GM19468 (cell line): ENCODE results near the gene NKTR.

Experiments used
- ATAC-seq: cut with Tn5 transposase; IDR thresholded peaks from one replicate; pipeline ENCODE4 v1.9.1; 2021; ENCODE audit warnings: mild to moderate bottlenecking, moderate library complexity, moderate number of reproducible peaks; ENCODE audit not compliant: unreplicated experiment; ENCODE audit errors: extremely low read depth

The NKTR gene

DNA sequence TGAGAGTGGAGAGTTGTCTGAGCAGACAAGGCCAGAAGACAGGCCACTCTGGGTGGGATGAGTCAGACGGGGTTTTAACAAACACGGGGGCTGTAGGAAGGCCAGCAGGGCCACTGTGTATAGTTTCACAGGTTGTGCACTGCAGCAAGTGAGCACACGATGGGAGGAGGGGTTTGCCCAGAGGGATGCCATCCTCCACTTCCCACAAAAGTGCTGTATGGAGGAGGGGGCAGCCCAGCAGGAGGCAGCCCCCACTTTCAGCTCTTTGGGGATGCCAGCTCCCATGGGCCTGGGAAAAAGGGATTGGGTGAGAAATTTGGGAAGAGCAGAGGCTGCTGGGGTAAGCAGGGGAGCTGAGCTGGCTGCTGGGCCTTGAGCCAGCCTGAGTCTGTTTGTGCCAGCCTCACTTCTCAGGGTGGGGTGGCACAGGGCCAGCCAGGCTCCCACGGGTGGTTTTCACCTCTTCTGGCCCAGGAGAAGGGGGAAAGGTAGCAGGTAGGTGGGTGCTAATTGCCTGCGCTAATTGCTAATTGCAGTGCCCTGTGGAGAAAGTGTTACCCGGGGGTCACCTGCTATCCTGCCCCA lies 59.7 kb downstream of the NKTR start:
- ATAC-seq: no peak

GRCh38 chr3:42660898-42661297 lies 60.4 kb downstream of the NKTR start:
- ATAC-seq: no peak

DNA sequence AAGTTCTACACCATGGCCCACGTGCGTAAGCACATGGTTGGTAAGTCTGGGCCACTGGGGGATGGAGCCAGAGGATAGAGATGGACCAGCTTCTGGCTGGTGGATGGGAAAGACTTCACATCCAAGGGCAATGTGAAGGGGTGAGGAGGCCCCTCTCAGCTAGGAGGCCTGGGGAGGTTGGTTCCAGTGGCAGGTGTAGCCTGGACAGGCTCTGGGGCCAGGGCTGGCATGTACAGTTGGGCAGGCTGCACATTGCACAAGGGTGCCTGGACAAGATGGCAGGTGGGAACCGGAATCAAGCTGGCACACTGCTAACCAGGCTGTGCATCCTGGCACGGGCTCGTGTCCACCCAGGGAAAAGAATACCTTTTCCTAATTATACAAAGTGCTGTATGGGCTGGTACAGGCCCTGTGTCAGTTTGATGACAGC lies 61.1 kb downstream of the NKTR start:
- no peak for ATAC-seq

DNA sequence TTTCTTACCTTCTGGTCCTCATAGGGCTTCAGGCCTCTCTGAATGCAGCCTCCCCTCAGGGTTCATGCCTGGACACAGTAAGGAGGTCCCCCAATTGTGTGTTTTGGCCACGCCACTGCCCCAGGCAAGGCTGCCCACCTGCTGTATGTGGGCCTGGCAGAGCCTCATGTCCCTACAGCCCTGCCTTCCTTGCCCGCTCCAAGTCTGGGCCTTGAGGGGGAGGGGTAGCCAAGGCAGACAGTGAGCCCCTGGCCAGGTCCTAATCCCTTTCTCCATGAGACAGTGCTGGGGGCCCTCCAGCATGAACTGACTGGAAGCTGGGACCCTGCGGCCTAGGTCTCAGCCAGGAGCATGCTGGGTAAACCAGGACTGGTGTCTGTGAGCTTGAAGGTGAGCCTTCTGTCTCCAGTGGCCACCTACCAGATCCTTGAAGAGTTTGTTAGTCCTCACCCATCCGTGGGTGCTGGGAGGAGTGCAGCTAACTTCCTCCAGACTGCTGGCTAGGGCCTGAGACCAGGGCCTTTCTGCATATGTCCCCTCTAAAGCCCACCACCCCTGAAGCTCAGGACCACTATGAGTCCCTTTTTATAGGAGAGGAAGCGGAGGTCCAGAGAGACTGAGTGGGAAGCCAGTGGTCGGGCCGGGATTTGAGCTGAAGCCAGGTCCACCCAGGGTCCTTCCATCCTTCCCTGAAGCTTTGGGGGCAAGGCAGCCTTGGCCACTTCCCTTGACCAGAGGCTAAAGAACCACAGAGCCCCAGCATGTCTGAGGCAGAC lies 61.7 kb downstream of the NKTR start:
- ATAC-seq: no peak

- no peak for ATAC-seq
Observed at GRCh38 chr3:42662813-42663535, 62.5 kb downstream of the NKTR start.

GRCh38 chr3:42663581-42664437 lies 63.3 kb downstream of the NKTR start:
- ATAC-seq: no peak

DNA sequence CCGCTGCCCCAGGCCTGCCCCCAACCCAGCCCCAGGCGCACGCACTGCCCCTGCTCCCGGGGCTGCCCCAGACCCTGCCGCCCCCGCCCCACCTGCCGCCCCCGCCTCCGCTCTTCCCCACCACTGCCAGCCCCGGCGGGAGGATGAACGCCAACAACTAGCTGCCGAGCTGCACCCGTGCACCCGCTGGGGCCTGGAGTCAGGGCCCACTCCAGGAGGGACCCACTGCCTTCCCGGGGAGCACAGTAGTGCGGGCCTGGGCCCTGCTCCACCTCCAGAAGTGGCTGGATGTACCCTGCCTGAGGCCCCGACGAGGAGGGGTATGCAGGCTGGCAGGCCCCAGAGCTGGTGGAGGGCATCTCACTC lies 63.9 kb downstream of the NKTR start:
- ATAC-seq: no peak

GRCh38 chr3:42665050-42665878 lies 64.8 kb downstream of the NKTR start:
- ATAC-seq: no peak

- no peak for ATAC-seq
Observed at GRCh38 chr3:42666022-42666421, 65.5 kb downstream of the NKTR start.

GRCh38 chr3:42666577-42666998 lies 66.1 kb downstream of the NKTR start:
- no peak for ATAC-seq

GRCh38 chr3:42667096-42667522 lies 66.6 kb downstream of the NKTR start:
- no peak for ATAC-seq

DNA sequence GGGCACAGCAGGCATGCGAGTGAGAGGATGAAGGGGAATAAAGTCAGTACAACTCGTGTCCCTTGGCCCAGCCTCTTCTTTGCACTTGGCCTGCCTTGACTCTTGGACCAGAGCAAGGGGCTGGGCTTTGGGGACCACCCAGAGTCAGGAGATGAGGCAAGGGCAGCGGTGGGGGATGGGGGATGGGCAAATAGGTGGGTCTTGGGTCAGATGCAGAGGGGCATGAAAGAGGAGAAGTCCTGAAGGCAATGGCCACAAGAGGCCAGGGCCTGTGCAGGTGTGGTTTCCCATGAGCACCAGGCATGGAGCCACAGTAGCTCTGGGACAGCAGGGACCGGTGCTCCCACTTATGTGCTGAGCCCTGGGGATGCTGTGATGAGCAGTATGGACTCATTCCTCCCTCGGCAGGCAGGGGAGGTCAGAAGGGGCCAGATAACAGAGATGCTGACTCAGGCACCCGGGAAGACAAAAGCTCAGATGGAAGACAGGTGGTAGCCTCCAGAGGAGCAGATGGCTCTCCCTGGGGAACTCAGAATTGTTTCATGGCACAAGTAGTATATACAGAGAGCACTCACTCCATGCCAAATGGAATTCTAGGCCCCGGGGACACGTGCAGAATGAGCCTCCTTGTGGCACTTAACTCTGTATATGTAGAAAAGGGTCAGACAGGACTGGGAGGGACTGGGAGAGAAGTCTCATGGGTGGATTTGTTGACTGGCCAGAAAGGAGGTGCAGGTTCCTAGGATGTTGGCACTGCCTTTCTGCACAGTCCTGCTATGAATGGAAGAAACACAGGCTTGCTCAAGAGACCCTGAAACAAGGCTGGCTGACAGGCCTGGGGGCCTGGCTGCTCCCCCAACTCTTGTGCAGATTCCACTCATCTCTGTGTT lies 67.3 kb downstream of the NKTR start:
- ATAC-seq: no peak

GRCh38 chr3:42668413-42668760 lies 67.9 kb downstream of the NKTR start:
- ATAC-seq: no peak

DNA sequence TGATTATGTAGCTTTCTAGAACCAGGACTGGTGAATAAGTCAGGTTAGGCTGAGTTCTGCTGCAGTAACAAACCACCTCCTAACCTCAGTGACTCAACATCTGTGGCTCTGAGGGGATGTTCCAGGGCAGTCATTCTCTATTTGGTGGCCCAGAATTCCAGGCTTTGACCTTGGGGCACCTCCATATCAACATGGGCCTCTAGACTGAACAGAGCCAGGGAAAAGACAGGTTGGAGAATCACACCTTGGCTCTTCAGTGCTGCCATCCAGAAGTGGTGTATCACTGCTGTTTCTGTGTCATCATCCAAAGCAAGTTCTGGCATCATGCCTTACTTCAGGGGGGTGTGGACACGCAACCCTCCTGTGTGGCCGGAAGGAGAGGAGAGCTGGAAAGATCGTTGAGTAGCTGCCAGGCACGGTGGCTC lies 68.3 kb downstream of the NKTR start:
- ATAC-seq: no peak

GRCh38 chr3:42670051-42670576 lies 69.6 kb downstream of the NKTR start:
- no peak for ATAC-seq

DNA sequence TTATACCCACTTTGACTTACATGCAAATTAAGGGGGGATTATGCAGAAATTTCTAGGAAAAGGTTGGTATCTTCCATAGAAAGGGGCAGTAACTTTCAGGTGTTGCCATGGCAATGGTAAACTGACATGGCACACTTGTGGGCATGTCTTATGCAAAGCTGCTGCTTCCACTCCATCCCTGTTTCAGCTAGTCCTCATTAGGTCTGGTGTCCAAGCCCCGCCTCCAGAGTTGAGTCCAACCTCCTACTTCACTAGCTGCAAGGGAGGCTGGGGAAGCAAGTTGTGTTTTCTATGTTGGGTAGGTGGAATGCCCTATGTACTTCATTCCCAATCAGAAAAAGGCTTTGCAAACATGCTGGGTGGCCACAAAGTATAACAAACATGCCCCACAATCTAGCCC lies 70.2 kb downstream of the NKTR start:
- no peak for ATAC-seq

GRCh38 chr3:42672515-42672914 lies 72.0 kb downstream of the NKTR start:
- no peak for ATAC-seq

DNA sequence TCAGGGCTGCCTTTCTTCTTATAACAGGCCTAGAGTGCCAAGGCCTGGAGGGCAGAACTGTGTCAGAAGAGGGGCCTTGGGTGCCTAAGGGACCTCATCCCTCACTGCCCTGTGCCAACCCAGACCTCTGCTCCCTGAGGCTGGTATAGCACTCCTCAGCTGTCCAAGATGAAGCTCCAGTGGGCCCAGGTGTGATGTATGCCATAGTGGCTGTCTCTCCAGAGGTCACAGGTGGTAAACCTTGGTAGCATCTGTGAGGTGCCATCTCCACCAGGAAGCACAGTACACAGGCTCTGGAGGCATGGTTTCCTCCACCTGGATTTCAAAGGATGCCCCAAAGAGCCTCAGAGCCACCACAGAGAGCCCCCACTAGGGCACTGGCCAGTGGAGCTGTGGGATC lies 72.6 kb downstream of the NKTR start:
- ATAC-seq: no peak
